ENCODE data around the gene CELA3A.
"Not testable (repeated sequence)": the region's sequence is repeated elsewhere in the genome, so short reads cannot be mapped to it uniquely, and the experiment has no call there.

The CELA3A gene

GRCh38 chr1:22030473-22030872 lies 29.0 kb downstream of the CELA3A start:
- Histone ChIP-seq H3K4me3 (ENCODE audit: low read depth, low read length, poor library complexity, severe bottlenecking) (no peak overlapping the region), H3K27me3 (ENCODE audit: insufficient read depth, low read length) (no peaks in the 10 kb centered on the region), H3K27ac (ENCODE audit: low read depth, low read length, poor library complexity, severe bottlenecking) (no peak overlapping the region), H4K20me1 (ENCODE audit: insufficient read depth, low read length) (no peaks in the 10 kb centered on the region), H3K4me2 (ENCODE audit: low read length) (no peak overlapping the region), H3K36me3 (ENCODE audit: insufficient read depth, low read length) (peaks cover 19% of the 10 kb centered on the region; the same call in 1 of the 2 replicates), H3K9me2 (ENCODE audit: low read depth, low read length) (no peaks in the 10 kb centered on the region), H3K79me2 (ENCODE audit: insufficient read depth, low read length) (no peaks in the 10 kb centered on the region), H3K4me1 (ENCODE audit: insufficient read depth, low read length, severe bottlenecking) (peaks cover 13% of the 10 kb centered on the region), H2AFZ (ENCODE audit: low read length) (no peak overlapping the region), H3F3A (ENCODE audit: insufficient read depth, low read length) (no peaks in the 10 kb centered on the region), H3K9ac (ENCODE audit: low read length) (no peak overlapping the region), H3K9me3 (ENCODE audit: low read length) (no peaks in the 10 kb centered on the region)
- TF ChIP-seq EZH2 (IDR thresholded peaks at IDR 0.05; ENCODE audit: borderline replicate concordance, low read length) (no peak), CTCF (IDR thresholded peaks at IDR 0.05; ENCODE audit: low read length) (no peak)

GRCh38 chr1:22031214-22031962 lies 29.9 kb downstream of the CELA3A start:
- H3K27ac ChIP-seq (ENCODE audit: low read depth, low read length, poor library complexity, severe bottlenecking) = no peak overlapping the region
- H3K4me1 ChIP-seq (ENCODE audit: insufficient read depth, low read length, severe bottlenecking) = peaks cover 7% of the 10 kb centered on the region
- no peak overlapping the region for H3K4me2 ChIP-seq (ENCODE audit: low read length)
- H3K9me2 ChIP-seq (ENCODE audit: low read depth, low read length) = no peaks in the 10 kb centered on the region
- no peaks in the 10 kb centered on the region for H3K79me2 ChIP-seq (ENCODE audit: insufficient read depth, low read length)
- H4K20me1 ChIP-seq (ENCODE audit: insufficient read depth, low read length) = no peaks in the 10 kb centered on the region
- no peaks in the 10 kb centered on the region for H3F3A ChIP-seq (ENCODE audit: insufficient read depth, low read length)
- H3K9ac ChIP-seq (ENCODE audit: low read length) = no peak overlapping the region
- TF ChIP-seq CTCF (IDR thresholded peaks at IDR 0.05; ENCODE audit: low read length) (no peak), EZH2 (IDR thresholded peaks at IDR 0.05; ENCODE audit: borderline replicate concordance, low read length) (no peak)
- H3K4me3 ChIP-seq (ENCODE audit: low read depth, low read length, poor library complexity, severe bottlenecking) = no peak overlapping the region
- H3K9me3 ChIP-seq (ENCODE audit: low read length) = no peaks in the 10 kb centered on the region
- H3K36me3 ChIP-seq (ENCODE audit: insufficient read depth, low read length) = peaks cover 17% of the 10 kb centered on the region; the same call in 1 of the 2 replicates
- no peak overlapping the region for H2AFZ ChIP-seq (ENCODE audit: low read length)
- no peaks in the 10 kb centered on the region for H3K27me3 ChIP-seq (ENCODE audit: insufficient read depth, low read length)

GRCh38 chr1:22034834-22035233 lies 33.4 kb downstream of the CELA3A start:
- peaks cover 13% of the 10 kb centered on the region; the same call in 1 of the 2 replicates for H3K36me3 ChIP-seq (ENCODE audit: insufficient read depth, low read length)
- not testable (repeated sequence) for H3K79me2 ChIP-seq (ENCODE audit: insufficient read depth, low read length); H3K9me3 ChIP-seq (ENCODE audit: low read length); H2AFZ ChIP-seq (ENCODE audit: low read length); H3K4me2 ChIP-seq (ENCODE audit: low read length); H3K9me2 ChIP-seq (ENCODE audit: low read depth, low read length); H3K27ac ChIP-seq (ENCODE audit: low read depth, low read length, poor library complexity, severe bottlenecking); H3K9ac ChIP-seq (ENCODE audit: low read length); H3K27me3 ChIP-seq (ENCODE audit: insufficient read depth, low read length); H3K4me3 ChIP-seq (ENCODE audit: low read depth, low read length, poor library complexity, severe bottlenecking); H4K20me1 ChIP-seq (ENCODE audit: insufficient read depth, low read length); H3F3A ChIP-seq (ENCODE audit: insufficient read depth, low read length)
- peaks cover 16% of the 10 kb centered on the region for H3K4me1 ChIP-seq (ENCODE audit: insufficient read depth, low read length, severe bottlenecking)

- Histone ChIP-seq H3K4me2 (ENCODE audit: low read length) (no peak overlapping the region), H3K36me3 (ENCODE audit: insufficient read depth, low read length) (no peaks in the 10 kb centered on the region), H3K27ac (ENCODE audit: low read depth, low read length, poor library complexity, severe bottlenecking) (peak overlapping the region; percentile 46), H3K27me3 (ENCODE audit: insufficient read depth, low read length) (no peaks in the 10 kb centered on the region), H2AFZ (ENCODE audit: low read length) (peak overlapping the region; percentile 94), H3K9me3 (ENCODE audit: low read length) (no peaks in the 10 kb centered on the region), H3K9ac (ENCODE audit: low read length) (no peak overlapping the region), H3F3A (ENCODE audit: insufficient read depth, low read length) (no peaks in the 10 kb centered on the region), H3K4me3 (ENCODE audit: low read depth, low read length, poor library complexity, severe bottlenecking) (no peak overlapping the region), H3K4me1 (ENCODE audit: insufficient read depth, low read length, severe bottlenecking) (peaks cover 27% of the 10 kb centered on the region), H4K20me1 (ENCODE audit: insufficient read depth, low read length) (no peaks in the 10 kb centered on the region), H3K79me2 (ENCODE audit: insufficient read depth, low read length) (no peaks in the 10 kb centered on the region), H3K9me2 (ENCODE audit: low read depth, low read length) (no peaks in the 10 kb centered on the region)
- TF ChIP-seq CTCF (IDR thresholded peaks at IDR 0.05; ENCODE audit: low read length) = no peak
- TF ChIP-seq EZH2 (IDR thresholded peaks at IDR 0.05; ENCODE audit: borderline replicate concordance, low read length) = no peak
These were observed 36.1 kb downstream of the CELA3A start for GRCh38 chr1:22037520-22037919.

Measured in OCI-LY1 (cell line).